Fibroblast of mammary gland (primary cell): ENCODE measurements around the gene WNT2B.

ENCODE experiments used
- DNase-seq: peaks from one replicate; pipeline ENCODE4 v3.0.0-alpha.2; 2010; ENCODE audit warnings: low read depth
- H3K4me3 ChIP-seq: 2 replicates; pipeline ENCODE4 v1.5.1; 2011; ENCODE audit warnings: low read depth, mild to moderate bottlenecking, low read length, moderate library complexity; ENCODE audit not compliant: control insufficient read depth
- TF ChIP-seq, protein P1 (sequence below): conservative IDR thresholded peaks from 2 replicates; pipeline ENCODE4 v1.5.1; 2011; ENCODE audit warnings: low read depth, low read length, inconsistent platforms; ENCODE audit not compliant: control insufficient read depth, insufficient read depth

Gene WNT2B

GRCh38 chr1:112518186-112518585 is 9.4 kb downstream of the WNT2B start:
- TF ChIP-seq, protein P1, sequence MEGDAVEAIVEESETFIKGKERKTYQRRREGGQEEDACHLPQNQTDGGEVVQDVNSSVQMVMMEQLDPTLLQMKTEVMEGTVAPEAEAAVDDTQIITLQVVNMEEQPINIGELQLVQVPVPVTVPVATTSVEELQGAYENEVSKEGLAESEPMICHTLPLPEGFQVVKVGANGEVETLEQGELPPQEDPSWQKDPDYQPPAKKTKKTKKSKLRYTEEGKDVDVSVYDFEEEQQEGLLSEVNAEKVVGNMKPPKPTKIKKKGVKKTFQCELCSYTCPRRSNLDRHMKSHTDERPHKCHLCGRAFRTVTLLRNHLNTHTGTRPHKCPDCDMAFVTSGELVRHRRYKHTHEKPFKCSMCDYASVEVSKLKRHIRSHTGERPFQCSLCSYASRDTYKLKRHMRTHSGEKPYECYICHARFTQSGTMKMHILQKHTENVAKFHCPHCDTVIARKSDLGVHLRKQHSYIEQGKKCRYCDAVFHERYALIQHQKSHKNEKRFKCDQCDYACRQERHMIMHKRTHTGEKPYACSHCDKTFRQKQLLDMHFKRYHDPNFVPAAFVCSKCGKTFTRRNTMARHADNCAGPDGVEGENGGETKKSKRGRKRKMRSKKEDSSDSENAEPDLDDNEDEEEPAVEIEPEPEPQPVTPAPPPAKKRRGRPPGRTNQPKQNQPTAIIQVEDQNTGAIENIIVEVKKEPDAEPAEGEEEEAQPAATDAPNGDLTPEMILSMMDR: no peak
- H3K4me3 ChIP-seq: no peak overlapping the region
- DNase-seq: no peak

DNA sequence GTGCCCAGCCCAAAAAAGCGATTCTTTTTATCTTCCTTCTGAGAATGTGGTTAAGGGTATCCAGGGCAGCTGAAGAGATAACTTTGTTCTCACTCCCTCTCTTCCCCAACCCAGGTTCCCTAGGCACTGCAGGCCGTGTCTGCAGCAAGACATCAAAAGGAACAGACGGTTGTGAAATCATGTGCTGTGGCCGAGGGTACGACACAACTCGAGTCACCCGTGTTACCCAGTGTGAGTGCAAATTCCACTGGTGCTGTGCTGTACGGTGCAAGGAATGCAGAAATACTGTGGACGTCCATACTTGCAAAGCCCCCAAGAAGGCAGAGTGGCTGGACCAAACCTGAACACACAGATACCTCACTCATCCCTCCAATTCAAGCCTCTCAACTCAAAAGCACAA is 11.4 kb downstream of the WNT2B start:
- H3K4me3 ChIP-seq: no peak overlapping the region
- TF ChIP-seq, protein P1: no peak
- DNase-seq: no peak

DNA sequence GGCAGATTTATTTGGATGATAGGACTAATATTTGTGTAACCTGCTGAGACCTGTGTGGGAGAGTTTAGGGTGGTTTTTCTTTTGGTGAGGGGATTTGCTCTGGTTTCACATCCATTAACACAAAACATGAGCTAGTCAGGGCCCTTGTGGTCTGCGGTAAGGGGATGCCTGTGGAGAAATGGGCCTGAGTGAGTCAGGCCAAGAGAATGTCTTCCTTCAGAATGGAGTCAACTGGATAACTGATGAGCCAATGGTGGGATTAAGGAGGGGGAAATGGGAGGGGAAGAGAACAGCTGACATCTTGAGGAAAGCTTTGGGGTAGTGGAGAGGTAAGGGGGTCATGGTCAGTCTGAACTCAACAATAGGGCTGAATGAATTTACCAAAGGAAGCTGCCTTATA is 13.9 kb downstream of the WNT2B start:
- H3K4me3 ChIP-seq: no peak overlapping the region
- TF ChIP-seq, protein P1: no peak

DNA sequence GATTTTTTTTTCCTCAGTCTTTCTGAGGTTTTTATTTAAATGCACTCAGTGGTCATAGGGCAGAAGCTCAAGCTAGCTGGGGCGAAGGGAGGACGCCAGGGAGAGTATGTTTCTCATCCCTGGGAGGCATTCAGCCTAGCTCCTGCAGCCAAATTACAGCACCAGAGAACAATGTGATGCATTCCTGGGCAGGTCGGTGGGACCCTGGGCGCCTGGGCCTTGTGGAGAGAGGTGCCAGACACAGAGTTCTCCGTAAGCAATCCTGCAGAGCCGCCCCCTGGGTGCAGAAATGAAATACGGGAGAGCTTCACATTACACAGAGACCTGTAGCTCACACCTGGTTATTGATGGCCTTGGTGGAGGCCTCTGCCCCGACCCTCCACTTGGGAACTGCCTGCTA is 15.5 kb downstream of the WNT2B start:
- TF ChIP-seq, protein P1: no peak
- no peak overlapping the region for H3K4me3 ChIP-seq
- DNase-seq: peak; percentile 62

More for the DNA sequence above, 13.9 kb downstream of the WNT2B start:
- DNase-seq: peak; percentile 93

GRCh38 chr1:112524986-112525385 is 16.2 kb downstream of the WNT2B start:
- TF ChIP-seq, protein P1: no peak
- DNase-seq: no peak

DNA sequence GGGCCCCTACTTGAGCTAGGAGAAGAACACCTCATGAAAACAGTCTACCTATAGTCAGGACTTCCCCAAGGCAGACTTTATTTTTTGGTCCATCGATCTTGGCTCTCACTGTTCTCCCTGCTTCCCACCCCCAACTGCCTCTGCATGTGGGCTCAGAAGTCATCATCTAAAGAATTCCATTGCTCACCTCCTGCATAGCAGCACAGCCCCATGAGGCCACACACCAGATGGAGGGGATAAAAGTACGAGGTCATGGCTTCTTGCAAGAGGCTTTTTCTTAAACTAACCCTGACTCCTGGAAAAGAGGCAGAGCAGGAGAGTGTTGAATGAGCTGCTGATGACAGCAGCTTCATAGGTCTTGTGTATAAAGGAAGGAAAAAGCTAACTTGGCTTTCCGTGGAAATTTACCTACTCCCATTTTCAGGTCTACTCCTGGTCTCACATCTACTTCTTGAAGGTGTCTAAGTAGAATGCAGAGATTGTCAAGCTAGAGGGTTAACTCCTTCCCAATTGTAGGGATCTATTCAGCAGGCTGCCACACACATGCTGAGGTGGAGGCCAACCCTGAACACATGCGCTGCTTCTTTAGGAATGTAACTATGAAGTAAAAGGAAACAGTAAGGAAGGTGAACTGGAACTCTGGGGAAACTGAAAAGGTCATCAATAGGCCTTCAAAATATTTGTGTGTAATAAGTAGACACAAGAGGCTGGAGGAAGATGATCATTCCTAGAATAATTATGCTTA is 18.7 kb downstream of the WNT2B start:
- H3K4me3 ChIP-seq: no peak overlapping the region
- peak; percentile 74 for DNase-seq
- TF ChIP-seq, protein P1: no peak

More at GRCh38 chr1:112524986-112525385, 16.2 kb downstream of the WNT2B start:
- no peak overlapping the region for H3K4me3 ChIP-seq
